HEK293 (cell line): Measurements from ENCODE around the gene SH3BP2.

Experiments used
- ZNF274 ChIP-seq, 2 experiments: fragments of 200-500 bp in 1 of 2; fragments of 450-650 bp in 1 of 2; sonication (Bioruptor generic) in 1 of 2; formaldehyde crosslinking in 1 of 2; IDR thresholded peaks; 2 replicates each; pipeline versions ENCODE4 v1.5.1 to v1.6.1; 2014 to 2016; ENCODE audit warnings: borderline replicate concordance in 1 of 2, inconsistent platforms in 1 of 2, low read length in 1 of 2, missing biosample characterization in 1 of 2, missing genetic modification characterization in 1 of 2
- ZXDB ChIP-seq: fragments of 450-650 bp; formaldehyde crosslinking; IDR thresholded peaks from 2 replicates; pipeline ENCODE4 v1.5.1; 2016; ENCODE audit warnings: missing biosample characterization, missing genetic modification characterization
- TF ChIP-seq, protein P1 (sequence below): fragments of 450-650 bp; formaldehyde crosslinking; IDR thresholded peaks from 2 replicates; pipeline ENCODE4 v1.5.1; 2016; ENCODE audit warnings: missing biosample characterization, missing genetic modification characterization

- TF ChIP-seq ZNF274 (IDR thresholded peaks at IDR 0.05; ENCODE audit: low read length) = no peak
- no peak for TF ChIP-seq ZNF274 (tag by site-specific recombination; IDR thresholded peaks at IDR 0.05; ENCODE audit: borderline replicate concordance)
- TF ChIP-seq, protein P1, sequence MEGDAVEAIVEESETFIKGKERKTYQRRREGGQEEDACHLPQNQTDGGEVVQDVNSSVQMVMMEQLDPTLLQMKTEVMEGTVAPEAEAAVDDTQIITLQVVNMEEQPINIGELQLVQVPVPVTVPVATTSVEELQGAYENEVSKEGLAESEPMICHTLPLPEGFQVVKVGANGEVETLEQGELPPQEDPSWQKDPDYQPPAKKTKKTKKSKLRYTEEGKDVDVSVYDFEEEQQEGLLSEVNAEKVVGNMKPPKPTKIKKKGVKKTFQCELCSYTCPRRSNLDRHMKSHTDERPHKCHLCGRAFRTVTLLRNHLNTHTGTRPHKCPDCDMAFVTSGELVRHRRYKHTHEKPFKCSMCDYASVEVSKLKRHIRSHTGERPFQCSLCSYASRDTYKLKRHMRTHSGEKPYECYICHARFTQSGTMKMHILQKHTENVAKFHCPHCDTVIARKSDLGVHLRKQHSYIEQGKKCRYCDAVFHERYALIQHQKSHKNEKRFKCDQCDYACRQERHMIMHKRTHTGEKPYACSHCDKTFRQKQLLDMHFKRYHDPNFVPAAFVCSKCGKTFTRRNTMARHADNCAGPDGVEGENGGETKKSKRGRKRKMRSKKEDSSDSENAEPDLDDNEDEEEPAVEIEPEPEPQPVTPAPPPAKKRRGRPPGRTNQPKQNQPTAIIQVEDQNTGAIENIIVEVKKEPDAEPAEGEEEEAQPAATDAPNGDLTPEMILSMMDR (tag by site-specific recombination) = no peak
- no peak for TF ChIP-seq ZXDB (tag by site-specific recombination)
Observed at GRCh38 chr4:2804449-2804972, 11.6 kb downstream of the SH3BP2 start.
